Colonic mucosa (tissue), 4 donors: ENCODE results near the gene CUX1. TPM values are rescaled to one million over a fixed set of nuclear protein-coding genes. Genes with fewer than 3 reads are reported as not detected.

ENCODE experiments used
- DNase-seq: peaks from one replicate; pipeline ENCODE4 v3.0.0-alpha.2; 2020
- H3K27ac ChIP-seq: fragments of 200-600 bp; one replicate; pipeline ENCODE4 v1.8.0; 2021
- H3K27me3 ChIP-seq: fragments of 200-600 bp; one replicate; pipeline ENCODE4 v1.8.0; 2021
- H3K36me3 ChIP-seq: fragments of 200-600 bp; one replicate; pipeline ENCODE4 v1.8.0; 2021
- H3K4me1 ChIP-seq: fragments of 200-600 bp; one replicate; pipeline ENCODE4 v1.8.0; 2021; ENCODE audit warnings: mild to moderate bottlenecking
- H3K4me3 ChIP-seq: fragments of 200-600 bp; one replicate; pipeline ENCODE4 v1.8.0; 2021
- H3K9ac ChIP-seq, 2 donors: one replicate each; pipeline ENCODE4 v1.7.0; 2013; ENCODE audit warnings: control low read depth in 2 of 2, low read depth in 2 of 2, low read length in 2 of 2
- H3K9me3 ChIP-seq: fragments of 200-600 bp; one replicate; pipeline ENCODE4 v1.8.0; 2021
- CTCF ChIP-seq: fragments of 200-600 bp; IDR thresholded peaks from one replicate; pipeline ENCODE4 v1.8.0; 2022; ENCODE audit warnings: antibody characterized with exemption, mild to moderate bottlenecking
- intact Hi-C: fragments of 100-400 bp; cut with DNase I; formaldehyde crosslinking; loops from one replicate; pipeline ENCODE4 v1.14.1; 2022
- total RNA-seq, 2 donors: library from RNA; stranded (reverse); fragmentation: NEBNext Ultra II Directional in 1 of 2; extraction: Animal tissue kit (Norgen Biotek cat#: 25700) in 1 of 2; gene quantifications; one replicate each; pipeline ENCODE4 v1.2.1, GENCODE V29; 2021
- donor health status: healthy.
- donor health status: DM: no; HTN: no; CAD: no.
- donor health status: DM: no; HTN: no; CAD: no.

The CUX1 gene
- total RNA-seq, 2 donors from 2014 or later = 68.5 to 97.5 TPM

- intact Hi-C loops = no loop called here
- Histone ChIP-seq H3K27me3 (no peaks in the 10 kb centered on the region), H3K27ac (no peak overlapping the region), H3K9me3 (no peaks in the 10 kb centered on the region), H3K4me3 (no peak overlapping the region), H3K36me3 (no peaks in the 10 kb centered on the region), H3K4me1 (no peaks in the 10 kb centered on the region), H3K9ac (no peak overlapping the region)
- TF ChIP-seq CTCF = no peak
- DNase-seq = no peak
Observed at GRCh38 chr7:102054158-102054557, 236.7 kb downstream of the CUX1 start.

DNA sequence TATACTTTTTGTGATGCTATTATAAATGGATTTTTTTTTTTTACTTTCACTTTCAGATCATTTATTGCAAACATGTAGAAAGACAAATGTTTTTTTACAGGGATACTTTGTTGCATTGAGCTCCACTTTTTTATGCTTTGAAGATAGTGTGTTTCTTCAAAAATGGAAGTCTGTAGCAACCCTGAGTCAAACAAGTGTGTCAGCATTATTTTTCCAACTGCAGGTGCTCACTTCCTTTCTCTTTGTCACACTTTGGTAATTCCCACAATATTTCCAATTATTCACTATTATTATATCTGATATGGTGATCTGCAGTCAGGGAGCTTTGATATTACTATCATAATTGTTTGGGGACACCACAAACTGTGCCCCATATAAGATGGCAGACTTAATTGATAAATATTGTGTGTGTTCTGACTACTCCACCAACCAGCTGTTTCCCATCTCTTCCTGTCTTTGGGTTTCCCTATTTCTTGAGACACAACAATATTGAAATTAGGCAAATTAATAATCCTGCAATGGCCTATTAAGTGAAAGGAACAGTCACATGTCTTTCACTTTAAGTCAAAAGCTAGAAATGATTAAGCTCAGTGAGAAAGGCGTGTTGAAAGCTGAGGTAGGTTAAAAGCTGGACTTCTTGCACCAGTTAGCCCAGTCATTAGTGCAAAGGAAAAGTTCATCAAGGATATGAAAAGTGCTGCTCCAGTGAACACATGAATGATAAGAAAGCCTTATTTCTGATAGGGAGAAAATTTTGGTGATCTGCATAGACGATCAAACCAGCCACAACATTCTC lies 238.0 kb downstream of the CUX1 start:
- DNase-seq = no peak
- intact Hi-C loops = no loop called here
- no peaks in the 10 kb centered on the region for H3K36me3 ChIP-seq
- no peaks in the 10 kb centered on the region for H3K4me1 ChIP-seq
- H3K27me3 ChIP-seq = no peaks in the 10 kb centered on the region
- H3K9me3 ChIP-seq = no peaks in the 10 kb centered on the region
- no peak overlapping the region for H3K4me3 ChIP-seq
- H3K27ac ChIP-seq = no peak overlapping the region
- no peak for TF ChIP-seq CTCF
- no peak overlapping the region for H3K9ac ChIP-seq

- Histone ChIP-seq H3K4me1 (peaks cover 5% of the 10 kb centered on the region), H3K27ac (no peak overlapping the region), H3K4me3 (no peak overlapping the region), H3K27me3 (no peaks in the 10 kb centered on the region), H3K36me3 (no peaks in the 10 kb centered on the region), H3K9me3 (no peaks in the 10 kb centered on the region), H3K9ac (no peak overlapping the region)
- DNase-seq = no peak
- TF ChIP-seq CTCF = no peak
- intact Hi-C loops = no loop called here
Observed at GRCh38 chr7:102059524-102059923, 242.1 kb downstream of the CUX1 start.

DNA sequence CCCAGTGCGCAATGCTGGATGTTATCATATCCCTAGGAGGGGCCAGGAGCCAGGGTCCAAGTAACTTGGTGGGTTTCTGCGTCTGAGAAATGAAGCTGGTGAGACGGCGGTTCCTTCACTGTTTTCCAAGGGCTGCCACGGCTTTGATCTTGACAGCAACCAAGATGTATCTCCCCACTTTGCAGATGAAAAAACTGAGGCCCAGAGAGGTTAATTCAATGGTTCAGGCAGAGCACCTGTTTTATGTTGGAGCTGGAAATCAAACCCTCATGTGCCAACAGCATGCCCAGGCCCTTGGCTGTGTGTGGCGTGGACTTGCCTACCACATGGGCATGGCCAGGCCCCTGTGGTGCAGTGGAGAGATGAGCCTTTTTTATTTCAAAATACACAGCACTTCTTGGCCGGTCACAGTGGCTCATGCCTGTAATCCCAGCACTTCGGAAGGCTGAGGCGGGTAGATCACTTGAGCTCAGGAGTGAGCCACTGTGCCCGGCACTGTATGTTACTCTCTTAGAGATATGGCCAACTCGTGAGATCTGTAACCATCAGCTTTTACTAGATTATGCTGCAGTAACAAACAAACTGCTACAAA lies 244.0 kb downstream of the CUX1 start:
- Histone ChIP-seq H3K27me3 (no peaks in the 10 kb centered on the region), H3K4me3 (no peak overlapping the region), H3K9me3 (no peaks in the 10 kb centered on the region), H3K4me1 (peaks cover 5% of the 10 kb centered on the region), H3K27ac (no peak overlapping the region), H3K36me3 (no peaks in the 10 kb centered on the region), H3K9ac (no peak overlapping the region)
- no peak for DNase-seq
- intact Hi-C loops = no loop called here
- no peak for TF ChIP-seq CTCF

DNA sequence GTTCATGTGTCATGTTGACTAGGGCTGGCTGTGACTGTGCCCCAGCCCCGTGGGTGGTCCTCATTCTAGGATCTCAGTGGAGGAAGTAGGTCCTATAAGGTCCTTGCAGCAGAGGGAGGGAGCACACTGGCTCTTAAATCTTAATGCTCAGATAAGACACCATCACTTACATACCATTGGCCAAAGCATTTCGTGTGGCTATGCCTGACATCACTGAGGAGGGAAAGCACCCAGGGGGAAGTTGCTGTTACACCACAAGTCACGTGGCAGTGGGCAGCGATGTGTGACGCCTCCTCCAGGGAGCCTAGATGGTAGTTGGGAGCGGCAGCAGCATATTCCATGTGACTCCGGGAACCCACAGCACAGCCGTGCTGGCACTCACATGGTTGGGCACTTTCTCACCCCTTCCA lies 244.6 kb downstream of the CUX1 start:
- Histone ChIP-seq H3K27ac (no peak overlapping the region), H3K36me3 (no peaks in the 10 kb centered on the region), H3K27me3 (no peaks in the 10 kb centered on the region), H3K4me1 (peaks cover 5% of the 10 kb centered on the region), H3K9ac (no peak overlapping the region), H3K4me3 (no peak overlapping the region), H3K9me3 (no peaks in the 10 kb centered on the region)
- intact Hi-C loops = no loop called here
- no peak for TF ChIP-seq CTCF
- no peak for DNase-seq
